ENCODE measurements around the gene SETBP1.

The SETBP1 gene

DNA sequence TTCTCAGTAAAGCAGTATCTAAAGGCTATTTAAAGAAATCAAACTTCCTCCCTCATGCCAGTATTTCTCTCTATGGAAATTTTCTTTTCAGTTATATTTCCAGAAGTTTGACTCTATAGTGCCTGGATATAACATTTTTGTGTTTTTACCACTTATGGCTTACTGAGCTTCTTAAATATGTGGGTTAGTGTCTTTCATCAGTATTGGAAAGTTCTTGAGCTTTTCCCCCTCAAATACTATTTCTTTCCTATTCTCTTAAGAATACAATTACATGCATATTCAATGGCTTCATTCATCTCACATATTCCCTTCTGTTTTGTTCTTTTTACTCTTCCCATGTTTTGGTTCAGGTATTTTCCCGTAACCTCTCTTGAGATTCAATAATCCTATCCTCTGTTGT is 432.0 kb downstream of the SETBP1 start:
- H3K36me3 ChIP-seq (replicated peaks), result no peaks in the 10 kb centered on the region
- H3K27me3 ChIP-seq (ENCODE audit: low read depth), result no peaks in the 10 kb centered on the region; the same call in 1 of the 2 replicates
- H3K4me1 ChIP-seq, result no peaks in the 10 kb centered on the region
- in situ Hi-C loops (cut with MboI; ENCODE audit: low sequenced_read_pairs), result no loop called here
- DNase-seq (ENCODE audit: low spot score in 2 of 2), result no peak
- H3K9me3 ChIP-seq, result no peaks in the 10 kb centered on the region
- H3K4me3 ChIP-seq, result no peak overlapping the region

DNA sequence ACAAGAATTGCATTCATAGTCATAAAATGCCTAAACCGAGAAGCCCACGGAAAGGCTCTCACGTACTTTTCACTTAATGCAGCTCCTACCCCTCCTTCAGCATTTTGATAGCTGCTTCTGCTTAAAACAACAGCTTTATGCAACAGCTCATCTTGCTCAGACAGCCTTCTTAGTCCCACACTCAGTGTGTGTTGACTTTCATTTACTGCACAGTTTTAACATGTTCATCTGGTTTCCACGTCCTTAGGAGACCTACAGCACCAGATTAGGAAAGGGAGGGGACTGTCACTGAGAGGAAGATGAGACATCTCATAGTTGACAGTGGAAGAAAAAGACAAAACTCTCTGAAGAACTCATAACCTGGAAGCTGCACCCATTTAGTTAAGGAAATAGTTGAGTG is 435.4 kb downstream of the SETBP1 start:
- no peak for DNase-seq (ENCODE audit: low spot score in 2 of 2)

More for the DNA sequence above, 435.4 kb downstream of the SETBP1 start:
- Histone ChIP-seq H3K36me3 (replicated peaks) (no peaks in the 10 kb centered on the region), H3K4me3 (no peak overlapping the region), H3K9me3 (no peaks in the 10 kb centered on the region), H3K4me1 (no peaks in the 10 kb centered on the region), H3K27me3 (ENCODE audit: low read depth) (no peaks in the 10 kb centered on the region; the same call in 1 of the 2 replicates)
- in situ Hi-C loops (cut with MboI; ENCODE audit: low sequenced_read_pairs), result no loop called here
